HepG2 (cell line): ENCODE measurements around the gene GRID1.

Experiments used
- CTCF ChIP-seq: sonication (generic); formaldehyde crosslinking; IDR thresholded peaks from 2 replicates; pipeline ENCODE4 v1.5.0; 2020; ENCODE audit warnings: mild to moderate bottlenecking, missing genetic modification reagents, moderate library complexity
- DNMT1 ChIP-seq: sonication (generic); formaldehyde crosslinking; IDR thresholded peaks from 2 replicates; pipeline ENCODE4 v1.5.1; 2020; ENCODE audit warnings: mild to moderate bottlenecking, missing genetic modification reagents
- FOXK1 ChIP-seq: sonication (generic); formaldehyde crosslinking; IDR thresholded peaks from 2 replicates; pipeline ENCODE4 v1.4.0; 2020; ENCODE audit warnings: low read depth, missing genetic modification reagents, borderline replicate concordance
- POLR2A ChIP-seq, 2 experiments: IDR thresholded peaks; 2 replicates each; pipeline ENCODE4 v1.6.1; 2011; ENCODE audit warnings: low read depth in 2 of 2, low read length in 2 of 2, mild to moderate bottlenecking in 1 of 2, moderate library complexity in 1 of 2; ENCODE audit not compliant: insufficient read depth in 1 of 2
- PRPF4 ChIP-seq: fragments of 200-400 bp; formaldehyde crosslinking; IDR thresholded peaks from 2 replicates; pipeline ENCODE4 v1.6.1; 2016; ENCODE audit warnings: low read length, low read depth; ENCODE audit not compliant: poor library complexity, severe bottlenecking
- SP1 ChIP-seq, 2 experiments: fragments of 450-650 bp in 1 of 2; sonication (generic) in 1 of 2; formaldehyde crosslinking in 1 of 2; IDR thresholded peaks; 2 replicates each; pipeline versions ENCODE4 v1.4.0 to v1.6.1; 2016 to 2020; ENCODE audit warnings: missing genetic modification reagents in 1 of 2
- ZNF660 ChIP-seq: sonication (generic); formaldehyde crosslinking; IDR thresholded peaks from 2 replicates; pipeline ENCODE4 v1.5.1; 2020; ENCODE audit warnings: mild to moderate bottlenecking, low read depth, missing genetic modification reagents, borderline replicate concordance

- TF ChIP-seq CTCF (CRISPR knock-in tag) = no peak
- TF ChIP-seq POLR2A (IDR thresholded peaks at IDR 0.05; ENCODE audit: insufficient read depth in 1 of 2, low read depth in 2 of 2, low read length in 2 of 2) = no peak
- TF ChIP-seq FOXK1 (CRISPR knock-in tag) = no peak
- TF ChIP-seq DNMT1 (CRISPR knock-in tag) = no peak
- TF ChIP-seq PRPF4 = no peak
- no peak for TF ChIP-seq SP1 (IDR thresholded peaks at IDR 0.05)
- no peak for TF ChIP-seq SP1 (CRISPR knock-in tag; IDR thresholded peaks at IDR 0.05)
- TF ChIP-seq ZNF660 (CRISPR knock-in tag) = no peak
Measured at GRCh38 chr10:85992324-85992723, 374.3 kb downstream of the GRID1 start.
